Liver (tissue), 9 donors: ENCODE data around the gene MSL3. TPM values are rescaled to one million over a fixed set of nuclear protein-coding genes. Genes with fewer than 3 reads are reported as not detected.

ENCODE experiments used
- DNase-seq: peaks from one replicate; pipeline ENCODE4 v3.0.0-alpha.2; 2017; ENCODE audit warnings: low spot score
- H3K27ac ChIP-seq, 2 donors: one replicate each; pipeline ENCODE4 v1.7.0; 2013; ENCODE audit warnings: inconsistent platforms in 2 of 2, low read length in 2 of 2, control low read depth in 1 of 2, low read depth in 1 of 2, mild to moderate bottlenecking in 1 of 2
- H3K27me3 ChIP-seq, 4 donors: one replicate each; pipeline versions ENCODE4 v1.6.1 to v1.7.0; 2013; ENCODE audit warnings: low read length in 3 of 4, inconsistent platforms in 1 of 4, mild to moderate bottlenecking in 1 of 4, moderate library complexity in 1 of 4; ENCODE audit not compliant: control insufficient read depth in 4 of 4, insufficient read depth in 4 of 4
- H3K36me3 ChIP-seq, 4 donors: one replicate each; pipeline versions ENCODE4 v1.6.1 to v1.7.0; 2013; ENCODE audit warnings: low read length in 3 of 4, mild to moderate bottlenecking in 3 of 4, low read depth in 1 of 4, moderate library complexity in 1 of 4; ENCODE audit not compliant: control insufficient read depth in 4 of 4, insufficient read depth in 3 of 4
- H3K4me1 ChIP-seq, 4 donors: one replicate each; pipeline versions ENCODE4 v1.6.1 to v1.7.0; 2013; ENCODE audit warnings: low read length in 3 of 4, mild to moderate bottlenecking in 3 of 4, moderate library complexity in 1 of 4; ENCODE audit not compliant: control insufficient read depth in 4 of 4, insufficient read depth in 4 of 4
- H3K4me3 ChIP-seq, 3 donors: one replicate each; pipeline versions ENCODE4 v1.6.1 to v1.7.0; 2013; ENCODE audit warnings: low read length in 3 of 3, control low read depth in 1 of 3, low read depth in 1 of 3, mild to moderate bottlenecking in 1 of 3
- H3K9ac ChIP-seq, 2 donors: one replicate each; pipeline ENCODE4 v1.7.0; 2013; ENCODE audit warnings: low read length in 2 of 2, mild to moderate bottlenecking in 2 of 2, moderate library complexity in 2 of 2, control low read depth in 1 of 2, low read depth in 1 of 2
- H3K9me3 ChIP-seq, 4 donors: one replicate each; pipeline versions ENCODE4 v1.6.1 to v1.7.0; 2013; ENCODE audit warnings: low read length in 3 of 4; ENCODE audit not compliant: control insufficient read depth in 4 of 4
- EGR1 ChIP-seq, 2 donors: IDR thresholded peaks; 2 replicates each; pipeline ENCODE4 v1.6.1; 2016 to 2018; ENCODE audit warnings: antibody characterized with exemption in 2 of 2, low read depth in 2 of 2
- FOXA1 ChIP-seq: IDR thresholded peaks from 2 replicates; pipeline ENCODE4 v1.6.1; 2016; ENCODE audit warnings: antibody characterized with exemption
- GABPA ChIP-seq, 2 donors: IDR thresholded peaks in 1 of 2; conservative IDR thresholded peaks in 1 of 2; 2 replicates each; pipeline ENCODE4 v1.6.1; 2016; ENCODE audit warnings: antibody characterized with exemption in 2 of 2, mild to moderate bottlenecking in 1 of 2, moderate library complexity in 1 of 2
- HNF4A ChIP-seq, 2 donors: conservative IDR thresholded peaks; 2 replicates each; pipeline ENCODE4 v1.6.1; 2016; ENCODE audit warnings: antibody characterized with exemption in 2 of 2, mild to moderate bottlenecking in 2 of 2
- HNF4G ChIP-seq: IDR thresholded peaks from 2 replicates; pipeline ENCODE4 v1.6.1; 2016; ENCODE audit warnings: antibody characterized with exemption
- JUND ChIP-seq, 2 donors: IDR thresholded peaks; 2 replicates each; pipeline ENCODE4 v1.6.1; 2016; ENCODE audit warnings: antibody characterized with exemption in 2 of 2
- RAD21 ChIP-seq, 2 donors: IDR thresholded peaks; 2 replicates each; pipeline ENCODE4 v1.6.1; 2016; ENCODE audit warnings: antibody characterized with exemption in 2 of 2, mild to moderate bottlenecking in 2 of 2
- RXRA ChIP-seq, 2 donors: IDR thresholded peaks; 2 replicates each; pipeline ENCODE4 v1.6.1; 2017 to 2018; ENCODE audit warnings: antibody characterized with exemption in 2 of 2, mild to moderate bottlenecking in 1 of 2
- TAF1 ChIP-seq: conservative IDR thresholded peaks from 2 replicates; pipeline ENCODE4 v1.6.1; 2016; ENCODE audit warnings: antibody characterized with exemption, mild to moderate bottlenecking
- WGBS: extraction: QIAGEN DNeasy Blood & Tissue Kit; methylation state at CpG from one replicate; pipeline ENCODE4 v1.1.7; 2013; 5-methylcytosine and 5-hydroxymethylcytosine counted together
- polyA plus RNA-seq, 2 donors: library from polyadenylated mRNA; stranded (reverse) in 1 of 2; unstranded in 1 of 2; fragments of 200-250 nt in 1 of 2; fragments of >200 nt in 1 of 2; fragmentation: Nextera tagmentation in 1 of 2; extraction: Ambion mirVana in 1 of 2; gene quantifications; one replicate each; pipeline versions ENCODE4 v1.2.1 to v1.2.3, GENCODE V29; 2013 to 2015
- total RNA-seq, 2 donors: library from RNA; depleted of rRNA; stranded (reverse); fragments of >200 nt; gene quantifications; one replicate each; pipeline ENCODE4 v1.2.3, GENCODE V29; 2014
- TF ChIP-seq, protein P1 (sequence below): fragments of 150-350 bp; IDR thresholded peaks from 2 replicates; pipeline ENCODE4 v1.5.1; 2017; ENCODE audit warnings: improper control_type of control experiment, low read depth, low read length; ENCODE audit not compliant: missing input control
- TF ChIP-seq, protein P2 (sequence below): IDR thresholded peaks from 2 replicates; pipeline ENCODE4 v1.6.1; 2016; ENCODE audit warnings: antibody characterized with exemption, mild to moderate bottlenecking
- TF ChIP-seq, protein P3 (sequence below): IDR thresholded peaks from 2 replicates; pipeline ENCODE4 v1.6.1; 2016; ENCODE audit warnings: antibody characterized with exemption
- TF ChIP-seq, protein P4 (sequence below): IDR thresholded peaks from 2 replicates; pipeline ENCODE4 v1.6.1; 2016; ENCODE audit warnings: antibody characterized with exemption
- donor health status: healthy.
- donor health status: healthy.
- donor health status: healthy.
- donor health status: healthy.
- donor health status: healthy.

The MSL3 gene
- total and polyA plus RNA-seq, 4 donors, result 7.3 to 13.6 (median 8.9) TPM

DNA sequence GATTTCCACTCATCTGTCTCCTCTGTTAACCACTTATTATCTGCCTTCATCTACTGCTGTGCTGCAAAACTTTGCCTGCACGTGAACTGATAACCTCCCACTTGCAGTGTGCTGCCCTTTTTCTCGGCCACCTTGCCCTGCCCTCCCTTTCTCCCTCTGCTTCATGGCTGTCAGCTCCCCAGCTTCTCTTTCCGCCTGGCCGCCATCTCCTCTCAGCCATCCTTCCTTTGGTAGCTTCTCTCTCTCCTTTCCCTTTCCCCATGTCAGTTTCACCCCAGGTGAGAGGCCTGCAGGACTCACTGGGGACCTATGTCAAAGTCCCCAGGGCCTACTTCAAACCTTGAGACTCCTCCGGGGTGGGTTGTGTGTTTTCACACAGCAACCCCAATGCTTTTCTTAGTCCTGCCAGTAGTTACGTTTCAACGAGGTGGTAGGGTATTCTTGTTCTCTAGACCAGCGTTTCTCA lies 6.6 kb downstream of the MSL3 start:
- Histone ChIP-seq H3K36me3 (peaks cover 0 to 44% (median 16%) of the 10 kb centered on the region in 4 donors), H3K27ac (no peak overlapping the region), H3K4me1 (peaks cover 0 to 4% (median 0%) of the 10 kb centered on the region in 4 donors), H3K27me3 (no peaks in the 10 kb centered on the region), H3K4me3 (no peak overlapping the region), H3K9ac (no peak overlapping the region), H3K9me3 (no peaks in the 10 kb centered on the region)
- TF ChIP-seq EGR1 (IDR thresholded peaks at IDR 0.05; ENCODE audit: low read depth in 2 of 2) (no peak), FOXA1 (no peak), RAD21 (IDR thresholded peaks at IDR 0.05) (no peak), TAF1 (no peak), HNF4A (conservative IDR thresholded peaks at IDR 0.05) (no peak)
- TF ChIP-seq, protein P1, sequence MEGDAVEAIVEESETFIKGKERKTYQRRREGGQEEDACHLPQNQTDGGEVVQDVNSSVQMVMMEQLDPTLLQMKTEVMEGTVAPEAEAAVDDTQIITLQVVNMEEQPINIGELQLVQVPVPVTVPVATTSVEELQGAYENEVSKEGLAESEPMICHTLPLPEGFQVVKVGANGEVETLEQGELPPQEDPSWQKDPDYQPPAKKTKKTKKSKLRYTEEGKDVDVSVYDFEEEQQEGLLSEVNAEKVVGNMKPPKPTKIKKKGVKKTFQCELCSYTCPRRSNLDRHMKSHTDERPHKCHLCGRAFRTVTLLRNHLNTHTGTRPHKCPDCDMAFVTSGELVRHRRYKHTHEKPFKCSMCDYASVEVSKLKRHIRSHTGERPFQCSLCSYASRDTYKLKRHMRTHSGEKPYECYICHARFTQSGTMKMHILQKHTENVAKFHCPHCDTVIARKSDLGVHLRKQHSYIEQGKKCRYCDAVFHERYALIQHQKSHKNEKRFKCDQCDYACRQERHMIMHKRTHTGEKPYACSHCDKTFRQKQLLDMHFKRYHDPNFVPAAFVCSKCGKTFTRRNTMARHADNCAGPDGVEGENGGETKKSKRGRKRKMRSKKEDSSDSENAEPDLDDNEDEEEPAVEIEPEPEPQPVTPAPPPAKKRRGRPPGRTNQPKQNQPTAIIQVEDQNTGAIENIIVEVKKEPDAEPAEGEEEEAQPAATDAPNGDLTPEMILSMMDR, result no peak
- TF ChIP-seq, protein P2, sequence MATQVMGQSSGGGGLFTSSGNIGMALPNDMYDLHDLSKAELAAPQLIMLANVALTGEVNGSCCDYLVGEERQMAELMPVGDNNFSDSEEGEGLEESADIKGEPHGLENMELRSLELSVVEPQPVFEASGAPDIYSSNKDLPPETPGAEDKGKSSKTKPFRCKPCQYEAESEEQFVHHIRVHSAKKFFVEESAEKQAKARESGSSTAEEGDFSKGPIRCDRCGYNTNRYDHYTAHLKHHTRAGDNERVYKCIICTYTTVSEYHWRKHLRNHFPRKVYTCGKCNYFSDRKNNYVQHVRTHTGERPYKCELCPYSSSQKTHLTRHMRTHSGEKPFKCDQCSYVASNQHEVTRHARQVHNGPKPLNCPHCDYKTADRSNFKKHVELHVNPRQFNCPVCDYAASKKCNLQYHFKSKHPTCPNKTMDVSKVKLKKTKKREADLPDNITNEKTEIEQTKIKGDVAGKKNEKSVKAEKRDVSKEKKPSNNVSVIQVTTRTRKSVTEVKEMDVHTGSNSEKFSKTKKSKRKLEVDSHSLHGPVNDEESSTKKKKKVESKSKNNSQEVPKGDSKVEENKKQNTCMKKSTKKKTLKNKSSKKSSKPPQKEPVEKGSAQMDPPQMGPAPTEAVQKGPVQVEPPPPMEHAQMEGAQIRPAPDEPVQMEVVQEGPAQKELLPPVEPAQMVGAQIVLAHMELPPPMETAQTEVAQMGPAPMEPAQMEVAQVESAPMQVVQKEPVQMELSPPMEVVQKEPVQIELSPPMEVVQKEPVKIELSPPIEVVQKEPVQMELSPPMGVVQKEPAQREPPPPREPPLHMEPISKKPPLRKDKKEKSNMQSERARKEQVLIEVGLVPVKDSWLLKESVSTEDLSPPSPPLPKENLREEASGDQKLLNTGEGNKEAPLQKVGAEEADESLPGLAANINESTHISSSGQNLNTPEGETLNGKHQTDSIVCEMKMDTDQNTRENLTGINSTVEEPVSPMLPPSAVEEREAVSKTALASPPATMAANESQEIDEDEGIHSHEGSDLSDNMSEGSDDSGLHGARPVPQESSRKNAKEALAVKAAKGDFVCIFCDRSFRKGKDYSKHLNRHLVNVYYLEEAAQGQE, result no peak
- TF ChIP-seq, protein P3, sequence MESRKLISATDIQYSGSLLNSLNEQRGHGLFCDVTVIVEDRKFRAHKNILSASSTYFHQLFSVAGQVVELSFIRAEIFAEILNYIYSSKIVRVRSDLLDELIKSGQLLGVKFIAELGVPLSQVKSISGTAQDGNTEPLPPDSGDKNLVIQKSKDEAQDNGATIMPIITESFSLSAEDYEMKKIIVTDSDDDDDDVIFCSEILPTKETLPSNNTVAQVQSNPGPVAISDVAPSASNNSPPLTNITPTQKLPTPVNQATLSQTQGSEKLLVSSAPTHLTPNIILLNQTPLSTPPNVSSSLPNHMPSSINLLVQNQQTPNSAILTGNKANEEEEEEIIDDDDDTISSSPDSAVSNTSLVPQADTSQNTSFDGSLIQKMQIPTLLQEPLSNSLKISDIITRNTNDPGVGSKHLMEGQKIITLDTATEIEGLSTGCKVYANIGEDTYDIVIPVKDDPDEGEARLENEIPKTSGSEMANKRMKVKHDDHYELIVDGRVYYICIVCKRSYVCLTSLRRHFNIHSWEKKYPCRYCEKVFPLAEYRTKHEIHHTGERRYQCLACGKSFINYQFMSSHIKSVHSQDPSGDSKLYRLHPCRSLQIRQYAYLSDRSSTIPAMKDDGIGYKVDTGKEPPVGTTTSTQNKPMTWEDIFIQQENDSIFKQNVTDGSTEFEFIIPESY, result no peak
- TF ChIP-seq, protein P4, sequence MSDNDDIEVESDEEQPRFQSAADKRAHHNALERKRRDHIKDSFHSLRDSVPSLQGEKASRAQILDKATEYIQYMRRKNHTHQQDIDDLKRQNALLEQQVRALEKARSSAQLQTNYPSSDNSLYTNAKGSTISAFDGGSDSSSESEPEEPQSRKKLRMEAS, result no peak
- WGBS, result 90% methylated on average over 8 of the region's 8 CpGs
- no peak for DNase-seq

DNA sequence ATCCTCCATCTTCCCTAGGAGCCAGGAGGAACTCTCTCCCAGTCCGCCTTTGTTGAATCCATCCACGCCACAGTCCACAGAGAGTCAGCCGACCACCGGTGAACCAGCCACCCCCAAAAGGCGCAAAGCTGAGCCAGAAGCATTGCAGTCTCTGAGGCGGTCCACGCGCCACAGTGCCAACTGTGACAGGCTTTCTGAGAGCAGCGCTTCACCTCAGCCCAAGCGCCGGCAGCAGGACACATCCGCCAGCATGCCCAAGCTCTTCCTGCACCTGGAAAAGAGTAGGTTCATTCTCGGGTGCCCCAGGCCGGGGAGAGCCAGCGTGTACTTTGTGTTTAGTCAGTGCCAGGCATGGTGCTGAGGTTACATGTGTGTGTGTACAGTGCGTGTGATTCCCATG lies 7.4 kb downstream of the MSL3 start:
- TF ChIP-seq EGR1 (IDR thresholded peaks at IDR 0.05; ENCODE audit: low read depth in 2 of 2) (no peak), GABPA (IDR thresholded peaks at IDR 0.05 in 1 of 2, conservative IDR thresholded peaks at IDR 0.05 in 1 of 2) (no peak), RXRA (IDR thresholded peaks at IDR 0.05) (no peak), JUND (IDR thresholded peaks at IDR 0.05) (no peak), HNF4G (no peak)
- WGBS, result 93% methylated on average over 16 of the region's 16 CpGs
- no peak overlapping the region for H3K9ac ChIP-seq
- no peak for DNase-seq
- H3K4me3 ChIP-seq, result no peak overlapping the region
- H3K27me3 ChIP-seq, result no peaks in the 10 kb centered on the region
- H3K9me3 ChIP-seq, result no peaks in the 10 kb centered on the region
- no peak overlapping the region for H3K27ac ChIP-seq
- H3K4me1 ChIP-seq, result peaks cover 0 to 3% (median 0%) of the 10 kb centered on the region in 4 donors
- H3K36me3 ChIP-seq, result peaks cover 0 to 44% (median 16%) of the 10 kb centered on the region in 4 donors
